ENCODE data around the gene NTHL1.
A peak's percentile ranks its signal among the peaks of the same experiment; 100 is the strongest.
"Not testable (repeated sequence)": the region's sequence is repeated elsewhere in the genome, so short reads cannot be mapped to it uniquely, and the experiment has no call there.

NTHL1 gene

GRCh38 chr16:2040787-2041522 lies 6.7 kb downstream of the NTHL1 start:
- no peak for DNase-seq (ENCODE audit: low read depth)

GRCh38 chr16:2040041-2040786 lies 7.4 kb downstream of the NTHL1 start:
- no peak for DNase-seq (ENCODE audit: low read depth)

GRCh38 chr16:2039274-2040031 lies 8.2 kb downstream of the NTHL1 start:
- peak; percentile 79 for DNase-seq (ENCODE audit: low read depth)

- DNase-seq (ENCODE audit: low read depth): no peak
These were observed 9.0 kb downstream of the NTHL1 start for GRCh38 chr16:2038382-2039231.

- DNase-seq (ENCODE audit: low read depth): no peak
These were observed 9.8 kb downstream of the NTHL1 start for GRCh38 chr16:2037647-2038381.

- DNase-seq (ENCODE audit: low read depth): no peak
These were observed 10.5 kb downstream of the NTHL1 start for GRCh38 chr16:2037115-2037514.

GRCh38 chr16:2036200-2036966 lies 11.3 kb downstream of the NTHL1 start:
- DNase-seq (ENCODE audit: low read depth): no peak

- DNase-seq (ENCODE audit: low read depth): peak; percentile 74
These were observed 12.0 kb downstream of the NTHL1 start for GRCh38 chr16:2035431-2036199.

- DNase-seq (ENCODE audit: low read depth): no peak
These were observed 12.8 kb downstream of the NTHL1 start for GRCh38 chr16:2034696-2035430.

GRCh38 chr16:2033909-2034695 lies 13.5 kb downstream of the NTHL1 start:
- not testable (repeated sequence) for DNase-seq (ENCODE audit: low read depth)

GRCh38 chr16:2033057-2033908 lies 14.4 kb downstream of the NTHL1 start:
- no peak for DNase-seq (ENCODE audit: low read depth)

GRCh38 chr16:2032285-2033056 lies 15.2 kb downstream of the NTHL1 start:
- no peak for DNase-seq (ENCODE audit: low read depth)

- DNase-seq (ENCODE audit: low read depth): no peak
These were observed 16.5 kb downstream of the NTHL1 start for GRCh38 chr16:2031081-2031577.

- DNase-seq (ENCODE audit: low read depth): no peak
These were observed 17.6 kb downstream of the NTHL1 start for GRCh38 chr16:2030036-2030435.

GRCh38 chr16:2029350-2029749 lies 18.3 kb downstream of the NTHL1 start:
- no peak for DNase-seq (ENCODE audit: low read depth)

- no peak for DNase-seq (ENCODE audit: low read depth)
These were observed 18.9 kb downstream of the NTHL1 start for GRCh38 chr16:2028620-2029220.
